GM11168 (cell line): ENCODE data around the gene WDR62.
"Not testable (repeated sequence)": the region's sequence is repeated elsewhere in the genome, so short reads cannot be mapped to it uniquely, and the experiment has no call there.

Source experiments
- in situ Hi-C: fragments of 300-500 bp; cut with MboI; formaldehyde crosslinking; loops from one replicate; pipeline ENCODE4 v1.12.0; 2022; ENCODE audit warnings: low sequenced_read_pairs; ENCODE audit not compliant: unreplicated experiment

The WDR62 gene

DNA sequence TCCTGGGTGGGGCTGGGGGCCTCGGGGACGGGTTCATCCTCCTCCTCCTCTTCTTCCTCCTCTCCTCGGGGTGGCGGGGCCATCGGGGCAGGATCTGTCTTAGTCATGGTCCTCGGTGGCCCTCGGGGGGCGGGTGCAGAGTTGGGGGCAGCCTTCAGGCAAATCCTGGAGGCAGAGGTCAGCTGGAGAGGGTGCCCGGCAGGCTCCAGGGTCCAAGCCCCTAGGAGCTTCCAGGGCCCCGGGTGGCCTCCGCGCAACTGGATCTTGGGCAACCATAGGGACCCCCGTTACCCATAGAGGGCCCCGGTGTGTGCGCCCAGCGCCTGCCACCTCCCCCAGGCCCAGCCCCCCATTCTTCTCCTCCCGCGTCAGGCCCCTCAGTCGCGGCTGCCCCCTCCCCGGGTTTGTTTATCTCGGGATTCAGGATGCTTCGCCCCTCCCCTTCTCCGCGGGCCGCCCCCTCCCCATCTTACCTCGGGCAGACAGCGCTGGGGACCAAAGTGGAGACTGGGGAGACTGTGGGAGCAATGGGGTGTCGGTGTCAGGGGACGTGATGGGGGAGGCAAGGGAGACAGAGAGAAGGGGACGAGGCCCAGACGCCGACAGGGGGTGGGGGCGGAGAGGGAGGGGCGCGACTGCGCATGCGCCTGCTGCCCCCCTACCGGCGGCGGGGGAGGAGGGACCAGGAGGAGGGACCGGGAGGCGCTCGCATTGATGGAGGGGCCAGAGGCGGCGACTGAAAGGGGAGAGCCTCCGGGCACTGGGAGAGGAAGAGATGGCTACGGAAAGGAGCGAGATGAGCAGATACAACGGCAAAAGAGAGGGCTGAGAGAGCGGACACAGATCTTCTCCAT lies 22.2 kb upstream of the WDR62 start, which contains the start of gene CLIP3:
Gene CLIP3 (minus strand): TSS at position 623 of the 854 bp plus-strand sequence. CDS start 516 bp downstream, at position 107.
- in situ Hi-C loops, result no loop called here

DNA sequence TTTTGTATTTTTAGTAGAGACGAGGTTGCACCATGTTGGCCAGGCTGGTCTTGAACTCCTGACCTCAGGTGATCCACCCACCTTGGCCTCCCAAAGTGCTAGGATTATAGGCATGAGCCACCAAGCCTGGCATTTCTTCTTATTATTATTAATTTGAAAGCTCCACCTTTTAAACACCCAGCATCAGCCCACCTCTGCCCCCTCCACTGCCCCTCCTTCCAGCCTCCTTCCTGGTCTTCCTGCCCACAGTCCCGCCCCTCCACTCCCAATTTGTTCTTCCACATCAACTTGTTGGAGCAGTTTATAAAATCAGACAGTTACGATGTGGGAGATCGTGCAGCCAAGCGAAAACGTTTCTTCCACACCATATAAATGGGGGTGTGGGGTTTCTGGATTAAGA lies 14.2 kb upstream of the WDR62 start:
- in situ Hi-C loops, result no loop called here

DNA sequence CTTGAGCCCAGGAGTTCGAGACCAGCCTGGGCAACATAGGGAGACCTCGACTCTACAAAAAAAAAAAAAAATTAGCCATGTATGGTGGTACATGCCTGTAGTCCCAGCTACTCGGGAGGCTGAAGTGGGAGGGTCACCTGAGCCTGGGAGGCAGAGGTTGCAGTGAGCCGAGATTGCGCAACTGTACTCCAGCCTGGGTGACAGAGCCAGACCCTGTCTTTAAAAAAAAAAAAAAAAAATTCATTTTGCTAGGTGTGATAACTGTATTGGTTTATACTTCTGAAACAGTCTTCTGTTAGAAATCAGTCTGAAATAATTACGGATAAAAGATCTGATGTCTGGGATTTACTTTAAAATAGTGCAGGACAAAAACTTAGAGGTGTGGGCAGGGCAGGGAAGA lies 13.6 kb upstream of the WDR62 start:
- in situ Hi-C loops, result not testable (repeated sequence)

DNA sequence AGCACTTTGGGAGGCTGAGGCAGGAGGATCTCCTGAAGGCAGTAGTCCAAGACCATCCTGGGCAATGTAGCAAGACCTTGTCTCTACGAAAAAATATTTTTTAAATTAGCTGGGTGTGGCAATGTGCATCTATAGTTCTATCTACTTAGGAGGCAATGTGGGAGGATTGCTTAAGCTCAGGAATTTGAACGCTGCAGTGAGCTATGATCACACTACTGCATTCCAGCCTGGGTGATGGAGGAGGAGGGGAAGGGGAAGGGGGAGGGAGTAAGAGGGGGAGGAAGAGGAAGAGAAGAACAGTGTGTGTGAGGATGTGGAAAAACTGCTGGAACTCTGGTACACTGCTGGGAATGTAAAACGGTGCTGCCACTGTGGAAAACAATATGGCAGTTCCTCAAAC lies 12.9 kb upstream of the WDR62 start:
- in situ Hi-C loops, result no loop called here

DNA sequence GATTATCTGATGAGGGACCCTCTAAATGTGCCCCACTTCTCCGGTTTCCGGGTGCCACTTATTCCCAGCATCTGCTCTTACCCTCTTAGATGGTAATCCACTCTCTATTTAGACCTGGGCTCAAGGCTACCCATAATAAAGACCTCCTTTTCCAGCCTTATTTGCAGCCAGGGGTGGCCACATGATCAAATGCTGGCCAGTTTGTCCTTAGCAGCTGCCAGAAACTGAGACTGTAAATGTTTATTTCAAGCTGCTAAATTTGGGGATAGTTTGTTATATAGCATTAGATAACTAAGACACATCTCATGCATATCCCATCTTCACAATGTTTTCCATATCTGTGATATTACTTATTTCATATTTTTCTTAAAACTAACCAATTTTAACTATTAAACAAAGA lies 10.7 kb upstream of the WDR62 start:
- in situ Hi-C loops, result no loop called here

DNA sequence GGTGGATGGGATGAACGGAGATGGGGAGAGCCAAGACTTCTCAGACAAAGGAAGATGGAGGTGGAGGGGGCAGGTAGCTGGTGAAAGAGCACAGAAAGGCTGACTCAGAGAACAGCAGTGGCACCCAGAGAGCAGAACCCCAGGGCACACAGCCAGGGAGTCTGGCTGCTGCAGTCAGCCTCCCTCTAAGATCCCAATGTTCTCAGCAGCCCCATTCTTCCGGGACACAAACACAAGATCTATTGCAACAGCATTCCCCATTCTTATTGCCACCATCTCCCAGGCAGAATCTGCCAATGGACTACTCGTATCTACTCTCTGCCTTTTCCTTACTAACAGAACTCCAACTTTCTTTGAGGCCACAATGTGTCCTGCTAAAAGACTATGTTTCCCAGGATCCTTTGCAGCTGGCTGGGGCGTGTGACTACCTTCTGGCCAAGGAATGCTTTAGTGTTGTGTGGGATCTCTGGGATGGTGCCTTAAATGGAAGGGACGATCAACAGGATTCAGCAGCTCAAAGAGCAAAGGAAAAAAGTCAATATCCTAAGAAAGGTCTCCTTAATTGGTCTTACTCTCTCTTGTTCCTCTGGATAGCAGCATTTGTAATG lies 8.2 kb upstream of the WDR62 start:
- in situ Hi-C loops, result no loop called here

DNA sequence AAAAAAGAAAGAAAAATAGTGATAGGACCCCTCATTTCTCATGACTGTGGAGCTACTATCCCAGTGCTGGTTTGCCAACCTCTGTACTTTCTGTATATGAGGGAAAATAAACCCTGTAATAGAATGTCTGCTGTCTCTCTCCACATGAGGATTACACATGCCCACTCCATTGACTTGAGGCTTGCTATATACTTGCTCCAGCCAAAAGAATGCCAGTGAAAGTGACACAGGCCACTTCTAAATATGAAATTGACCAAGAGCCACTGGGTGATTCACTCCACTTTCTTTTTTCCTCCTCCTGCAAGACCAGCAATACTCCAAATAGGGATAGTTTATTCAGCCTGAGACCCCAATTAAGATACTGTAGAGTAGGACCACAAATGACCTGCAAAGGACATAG lies 6.9 kb upstream of the WDR62 start:
- in situ Hi-C loops, result no loop called here

DNA sequence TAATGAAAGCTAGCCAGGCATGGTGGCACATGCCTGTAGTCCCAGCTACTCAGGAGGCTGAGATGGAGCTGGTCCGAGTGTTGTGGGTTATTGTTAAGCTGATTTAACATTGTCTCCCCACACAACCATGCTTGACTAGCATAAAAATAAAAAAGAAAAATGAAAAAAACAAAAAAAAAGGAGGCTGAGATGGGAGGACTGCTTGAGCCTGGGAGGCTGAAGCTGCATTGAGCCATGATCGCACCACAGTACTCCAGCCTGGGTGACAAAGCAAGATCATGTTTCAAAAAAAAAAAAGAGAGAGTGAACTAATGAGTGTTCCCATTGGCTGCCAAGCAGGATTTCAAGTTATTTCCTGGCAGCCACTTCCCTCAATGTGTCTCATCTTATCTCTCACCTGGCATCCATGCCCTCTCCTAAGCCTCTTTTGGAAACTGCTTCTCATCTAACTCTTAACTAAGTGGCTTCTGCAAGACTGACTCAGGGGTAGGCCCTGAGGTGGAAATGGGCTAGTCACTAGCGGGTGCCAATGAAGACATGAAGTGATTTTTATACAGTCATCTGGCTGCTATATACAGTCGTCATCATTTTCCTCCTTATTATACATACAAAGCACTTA lies 5.5 kb upstream of the WDR62 start:
- in situ Hi-C loops, result no loop called here

DNA sequence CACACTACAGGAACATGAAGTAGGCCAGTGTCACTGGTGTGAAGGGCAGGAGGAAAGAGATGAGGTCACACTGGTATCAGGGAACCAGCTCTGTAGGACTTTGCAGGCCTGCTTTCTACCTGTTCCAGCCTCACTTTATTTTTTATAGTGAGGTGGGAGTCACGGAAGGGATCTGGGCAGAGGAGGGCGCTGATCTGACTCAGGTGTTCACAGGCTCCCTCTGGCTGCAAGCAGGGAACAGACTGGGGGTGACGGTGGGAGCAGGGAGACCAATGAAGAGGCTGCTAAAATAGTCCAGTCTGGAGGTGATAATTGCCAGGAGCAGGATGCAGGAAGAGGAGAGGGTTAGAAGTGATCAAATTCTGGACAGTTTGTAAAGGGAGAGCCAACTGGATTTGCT lies 3.5 kb upstream of the WDR62 start:
- in situ Hi-C loops, result no loop called here

DNA sequence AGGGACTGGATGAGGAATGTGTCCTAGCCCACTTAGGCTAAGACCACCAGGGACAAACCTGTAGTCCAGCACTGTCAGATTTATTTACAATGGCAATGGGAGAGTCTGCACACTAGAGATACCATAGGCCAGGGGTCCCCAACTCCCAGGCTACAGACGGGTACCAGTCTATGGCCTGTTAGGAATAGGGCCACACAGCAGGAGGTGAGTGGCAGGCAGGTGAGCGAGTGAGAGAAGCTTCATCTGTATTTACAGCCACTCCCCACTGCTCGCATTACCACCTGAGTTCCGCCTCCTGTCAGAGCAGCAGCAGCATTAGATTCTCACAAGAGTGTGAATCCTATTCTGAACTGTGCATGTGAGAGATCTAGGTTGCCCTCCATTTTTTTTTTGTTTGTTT lies 3.1 kb upstream of the WDR62 start:
- in situ Hi-C loops, result no loop called here

DNA sequence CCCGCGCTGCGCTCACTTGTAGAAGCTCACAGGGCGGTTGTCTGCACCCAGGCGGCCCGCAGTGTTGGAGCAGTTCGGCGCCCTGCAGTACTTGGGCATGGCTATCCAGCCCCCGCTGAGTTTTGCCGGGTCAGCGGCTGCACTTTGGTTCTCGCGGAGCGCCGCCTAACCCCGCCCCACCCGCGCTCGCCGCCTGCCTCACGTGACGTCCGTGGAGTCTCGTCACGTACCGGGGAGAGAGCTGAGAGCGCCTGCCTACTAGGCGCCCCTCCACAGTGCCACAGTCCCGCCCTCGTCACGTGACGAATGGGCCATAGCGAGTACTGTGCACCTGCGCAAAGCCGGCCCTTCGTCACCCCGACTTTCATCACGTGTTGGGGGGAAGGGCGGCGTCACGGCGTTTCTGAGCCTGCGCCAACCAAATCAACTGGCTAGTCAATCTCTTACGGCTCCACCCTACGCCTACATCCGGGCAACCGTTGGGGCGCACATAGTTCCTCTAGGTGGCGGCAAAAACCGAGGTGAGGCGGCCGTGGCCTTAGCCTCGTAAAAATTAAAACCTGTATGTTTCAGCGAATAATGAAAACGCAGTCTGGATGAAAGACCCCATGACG lies 471 bp upstream of the WDR62 start, which contains the start of gene THAP8:
Gene THAP8 (minus strand): TSS at position 167 of the 614 bp plus-strand sequence. CDS start 68 bp downstream, at position 99.
- in situ Hi-C loops, result no loop called here

DNA sequence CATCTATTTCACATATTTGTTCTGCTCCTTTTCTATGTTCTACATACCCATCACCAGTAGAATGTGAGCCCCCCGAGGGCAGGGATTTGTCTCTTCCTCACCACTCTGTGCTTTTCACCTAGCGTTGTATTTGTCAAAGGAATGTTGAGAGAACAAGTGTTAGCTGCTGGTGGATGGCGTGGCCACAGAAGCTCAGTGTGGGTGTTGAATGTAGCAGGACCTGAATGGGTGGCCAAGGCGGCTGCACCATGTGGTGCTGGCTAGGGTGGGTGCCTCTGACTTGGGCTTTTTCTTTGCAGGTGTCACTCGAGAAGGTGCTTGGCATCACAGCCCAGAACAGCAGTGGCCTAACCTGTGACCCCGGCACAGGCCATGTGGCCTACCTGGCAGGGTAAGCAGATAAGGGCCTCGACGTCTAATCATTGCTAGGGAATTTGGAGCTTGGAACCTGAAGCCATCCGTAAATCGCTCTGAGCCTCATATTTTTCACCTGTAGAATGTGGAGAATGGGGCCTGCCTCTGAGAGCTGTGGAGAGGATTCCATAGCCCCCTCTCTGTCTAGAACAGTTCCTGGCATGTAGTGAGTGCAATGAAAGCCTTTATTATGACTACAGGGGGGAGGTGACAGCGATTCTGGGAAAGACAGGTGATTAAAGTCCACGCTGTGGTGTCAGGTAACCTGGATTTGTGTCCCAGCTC lies 3.9 kb downstream of the WDR62 start:
- in situ Hi-C loops, result no loop called here

DNA sequence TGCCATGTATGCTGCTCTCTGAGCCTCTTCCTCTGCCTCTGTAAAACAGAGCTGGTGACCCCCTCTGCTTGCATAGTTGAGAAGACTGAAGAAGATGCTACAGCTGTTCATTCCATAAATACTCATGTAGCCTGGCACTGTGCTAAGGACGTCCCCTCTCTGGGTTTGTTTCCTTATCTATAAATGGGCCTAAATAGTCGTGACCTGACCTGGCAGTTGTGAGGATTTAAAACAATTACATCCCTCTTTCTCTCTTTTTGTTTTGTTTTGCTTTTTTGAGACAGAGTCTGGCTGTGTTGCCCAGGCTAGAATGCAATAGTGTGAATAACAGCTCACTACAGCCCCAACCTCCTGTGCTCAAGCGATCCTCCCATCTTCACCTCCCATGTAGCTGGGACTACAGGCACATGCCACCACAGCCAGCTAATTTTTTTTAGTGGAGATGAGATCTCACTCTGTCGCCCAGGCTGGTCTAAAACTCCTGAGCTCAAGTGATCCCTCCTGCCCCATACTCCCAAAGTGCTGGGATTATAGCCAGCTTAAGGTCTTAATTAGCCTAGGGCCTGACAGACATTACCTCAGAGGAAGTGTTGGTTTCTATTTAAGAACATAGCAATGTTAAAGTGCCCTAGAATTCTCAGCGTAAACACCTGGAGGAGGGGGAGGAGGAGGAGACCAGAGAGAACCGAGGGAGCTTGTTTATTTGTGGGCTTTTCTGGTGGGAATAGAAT lies 4.6 kb downstream of the WDR62 start:
- in situ Hi-C loops, result no loop called here

DNA sequence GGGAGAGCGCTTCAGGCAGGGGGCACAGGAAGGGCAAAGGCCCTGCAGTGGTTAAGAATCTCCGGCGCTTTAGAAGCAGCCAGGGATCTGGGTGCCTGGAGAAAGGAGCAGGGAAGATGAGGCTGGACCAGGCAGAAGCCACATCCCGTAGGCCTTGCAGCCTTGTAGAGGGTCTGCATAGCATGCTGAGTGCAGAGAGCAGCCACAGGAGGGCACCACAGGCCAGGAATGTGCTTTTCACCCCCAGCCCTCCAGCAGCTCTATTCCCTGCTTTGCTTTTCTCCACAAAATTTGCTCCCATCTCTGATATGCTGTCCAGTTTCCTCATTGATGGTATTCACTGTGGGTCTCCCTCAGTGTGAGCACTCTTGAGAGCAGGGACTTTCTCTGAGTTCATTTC lies 5.7 kb downstream of the WDR62 start:
- in situ Hi-C loops, result no loop called here

DNA sequence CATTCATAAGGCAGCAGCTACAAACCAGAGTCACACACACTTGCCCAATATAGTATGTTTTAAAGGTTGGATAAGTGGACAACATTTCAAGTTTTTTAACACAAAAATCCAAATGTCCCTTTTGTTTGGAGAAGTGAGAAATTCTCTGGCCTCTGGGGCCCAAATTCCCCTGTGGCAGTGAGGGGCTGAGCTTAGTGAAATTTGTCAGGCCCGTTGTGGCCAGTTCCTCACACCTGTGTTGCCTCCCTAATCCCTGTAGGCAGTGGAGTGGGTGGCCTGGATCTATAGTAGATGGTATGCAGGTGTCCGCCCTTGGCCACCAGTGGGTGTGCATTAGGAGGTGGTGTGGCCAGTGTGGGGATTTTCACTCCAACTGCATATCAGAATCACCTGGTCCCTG lies 6.7 kb downstream of the WDR62 start:
- in situ Hi-C loops, result no loop called here

DNA sequence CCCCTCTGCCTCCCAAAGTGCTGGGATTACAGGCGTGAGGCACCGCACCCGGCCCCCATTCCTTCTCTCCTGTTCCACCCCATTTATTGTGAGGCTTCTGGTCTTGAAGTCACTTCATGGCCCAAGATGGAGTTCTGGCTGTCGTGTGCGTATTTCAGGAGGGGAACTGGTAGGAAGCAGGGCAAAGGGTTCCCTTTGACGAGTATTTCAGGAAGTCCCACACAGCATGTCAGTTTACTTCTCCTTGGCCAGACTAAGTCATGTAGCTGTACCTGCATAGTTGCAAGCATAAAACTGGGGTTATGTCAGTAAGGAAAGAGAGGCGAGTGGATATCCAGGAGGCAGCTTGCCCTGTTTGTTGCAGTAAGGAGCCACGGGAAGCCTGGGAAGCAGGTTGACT lies 10.1 kb downstream of the WDR62 start:
- in situ Hi-C loops, result no loop called here

DNA sequence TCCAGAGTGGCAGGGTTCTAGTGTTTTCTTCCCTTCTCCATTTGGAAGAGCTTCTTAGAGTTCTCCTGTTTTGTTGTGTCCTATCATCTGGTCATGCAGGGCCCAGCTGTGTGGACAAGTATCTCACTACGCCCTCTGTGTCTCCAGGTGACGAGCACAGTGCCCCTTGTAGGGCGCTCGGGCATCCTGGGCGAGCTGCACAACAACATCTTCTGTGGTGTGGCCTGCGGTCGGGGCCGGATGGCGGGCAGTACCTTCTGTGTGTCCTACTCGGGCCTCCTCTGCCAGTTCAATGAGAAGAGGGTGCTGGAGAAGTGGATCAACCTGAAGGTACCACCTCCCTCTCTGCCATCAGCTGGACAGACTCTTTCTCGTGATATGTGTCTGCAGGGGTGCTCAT lies 13.0 kb downstream of the WDR62 start:
- in situ Hi-C loops, result no loop called here

DNA sequence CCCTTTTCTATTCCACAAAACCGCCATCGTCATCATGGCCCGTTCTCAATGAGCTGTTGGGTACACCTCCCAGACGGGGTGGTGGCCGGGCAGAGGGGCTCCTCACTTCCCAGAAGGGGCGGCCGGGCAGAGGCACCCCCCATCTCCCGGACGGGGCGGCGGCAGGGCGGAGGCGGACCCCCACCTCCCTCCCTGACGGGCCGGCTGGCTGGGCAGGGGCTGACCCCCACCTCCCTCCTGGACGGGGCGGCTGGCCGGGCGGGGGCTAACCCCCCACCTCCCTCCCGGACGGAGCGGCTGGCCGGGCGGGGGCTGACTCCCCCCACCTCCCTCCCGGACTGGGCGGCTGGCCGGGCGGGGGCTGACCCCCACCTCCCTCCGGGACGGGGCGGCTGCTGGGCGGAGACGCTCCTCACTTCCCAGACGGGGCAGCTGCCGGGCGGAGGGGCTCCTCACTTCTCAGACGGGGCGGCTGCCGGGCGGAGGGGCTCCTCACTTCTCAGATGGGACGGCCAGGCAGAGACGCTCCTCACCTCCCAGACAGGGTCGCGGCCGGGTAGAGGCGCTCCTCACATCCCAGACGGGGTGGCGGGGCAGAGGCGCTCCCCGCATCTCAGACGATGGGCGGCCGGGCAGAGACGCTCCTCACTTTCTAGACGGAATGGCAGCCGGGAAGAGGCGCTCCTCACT lies 14.3 kb downstream of the WDR62 start:
- in situ Hi-C loops, result not testable (repeated sequence)

DNA sequence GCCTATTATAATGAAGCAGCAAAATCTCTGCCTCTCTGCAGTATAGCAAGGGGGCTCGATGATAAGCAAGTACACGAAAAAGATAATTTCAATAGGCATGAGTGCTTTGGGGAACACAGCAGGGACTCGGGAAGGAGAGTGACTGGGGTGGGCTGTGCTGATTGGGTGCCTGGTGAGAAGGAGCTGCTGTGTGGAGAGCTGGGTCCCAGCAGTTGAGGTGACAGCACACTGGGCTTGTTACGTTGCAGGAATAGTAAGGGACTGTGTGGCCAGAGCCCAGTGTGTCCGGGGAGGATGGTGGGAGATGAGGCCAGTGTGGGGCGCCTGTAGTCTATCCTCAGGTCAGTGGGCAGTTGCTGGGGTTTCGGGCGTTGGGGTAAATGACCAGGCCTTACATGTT lies 17.4 kb downstream of the WDR62 start:
- in situ Hi-C loops, result no loop called here
